ENCODE measurements around the gene GCHFR.
A peak's percentile ranks its signal among the peaks of the same experiment; 100 is the strongest.

The GCHFR gene

DNA sequence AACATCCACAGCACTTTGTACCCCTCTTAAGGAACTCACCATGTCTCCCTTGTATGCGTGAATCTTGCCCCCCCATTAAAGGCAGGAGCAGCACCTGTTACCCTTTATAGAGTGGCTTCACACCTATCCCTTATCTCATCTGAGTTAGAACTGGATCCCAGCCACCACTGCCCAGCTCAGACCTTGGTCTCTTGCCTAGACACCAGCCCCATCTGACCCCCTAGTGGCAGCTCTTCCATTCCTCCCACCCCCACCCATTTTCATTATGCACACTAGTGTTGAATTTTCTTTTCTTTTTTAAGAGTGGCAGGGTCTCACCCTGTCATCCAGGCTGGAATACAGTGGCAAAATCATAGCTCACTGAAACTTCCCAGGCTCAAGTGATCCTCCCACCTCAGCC, 39.8 kb downstream of the GCHFR start:
- Histone ChIP-seq H3K36me3 (ENCODE audit: insufficient read depth, low read depth, low read length) (no peaks in the 10 kb centered on the region), H3K9ac (ENCODE audit: low read depth, low read length) (no peak overlapping the region), H3K4me1 (ENCODE audit: insufficient read depth, low read length) (peaks cover 11% of the 10 kb centered on the region; the same call in 1 of the 2 replicates), H3K4me3 (ENCODE audit: low read length) (no peak overlapping the region), H3K27ac (ENCODE audit: low read length) (no peak overlapping the region), H3K9me3 (ENCODE audit: insufficient read depth, low read depth, low read length) (no peaks in the 10 kb centered on the region), H3K27me3 (ENCODE audit: insufficient read depth, low read length) (no peaks in the 10 kb centered on the region)

DNA sequence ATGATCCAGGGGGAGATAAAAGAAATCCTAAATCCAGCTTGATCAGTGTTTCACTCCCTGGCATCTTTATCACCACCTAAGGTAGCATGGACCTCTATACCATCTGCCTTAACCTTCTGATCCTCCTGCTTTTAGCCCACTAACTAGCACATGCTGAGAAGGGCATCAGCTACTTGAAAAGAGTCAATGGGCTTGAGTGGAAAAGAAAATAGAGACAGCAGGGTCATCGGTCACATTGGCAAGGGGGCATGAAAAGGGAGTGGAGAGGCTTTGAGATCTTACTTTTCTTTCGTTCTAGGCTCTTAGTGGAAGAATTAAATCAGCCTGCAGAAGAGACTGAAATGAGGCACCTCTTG, 42.8 kb downstream of the GCHFR start:
- Histone ChIP-seq H3K9ac (ENCODE audit: low read depth, low read length) (peak overlapping the region; percentile 85; the same call in 1 of the 2 replicates), H3K4me3 (ENCODE audit: low read length) (peak overlapping the region; percentile 87), H3K4me1 (ENCODE audit: insufficient read depth, low read length) (0 out of 2 replicates have a peak, but pooled peaks cover 3% of the 10 kb centered on the region), H3K27ac (ENCODE audit: low read length) (no peak overlapping the region), H3K9me3 (ENCODE audit: insufficient read depth, low read depth, low read length) (no peaks in the 10 kb centered on the region), H3K36me3 (ENCODE audit: insufficient read depth, low read depth, low read length) (0 out of 2 replicates have a peak, but pooled peaks cover 6% of the 10 kb centered on the region), H3K27me3 (ENCODE audit: insufficient read depth, low read length) (no peaks in the 10 kb centered on the region)

- H3K27ac ChIP-seq (ENCODE audit: low read length) = no peak within 1 kb of the TSS
- peak within 1 kb of the TSS; percentile 87 for H3K4me3 ChIP-seq (ENCODE audit: low read length)
- no peaks in the 10 kb centered on the region for H3K9me3 ChIP-seq (ENCODE audit: insufficient read depth, low read depth, low read length)
- H3K9ac ChIP-seq (ENCODE audit: low read depth, low read length) = peak within 1 kb of the TSS; percentile 85; the same call in 1 of the 2 replicates
- no peaks in the 10 kb centered on the region for H3K27me3 ChIP-seq (ENCODE audit: insufficient read depth, low read length)
- 0 out of 2 replicates have a peak, but pooled peaks cover 3% of the 10 kb centered on the region for H3K4me1 ChIP-seq (ENCODE audit: insufficient read depth, low read length)
- 0 out of 2 replicates have a peak, but pooled peaks cover 6% of the 10 kb centered on the region for H3K36me3 ChIP-seq (ENCODE audit: insufficient read depth, low read depth, low read length)
Observed at GRCh38 chr15:40807028-40807887, 43.4 kb downstream of the GCHFR start, which contains the start of the genes DNAJC17 and ZFYVE19. TSS of gene DNAJC17 (minus strand) at chr15:40807473. CDS start at chr15:40807446, 27 bp downstream. TSS of gene ZFYVE19 (plus strand) at chr15:40807089. CDS start at chr15:40807590, 501 bp downstream.

DNA sequence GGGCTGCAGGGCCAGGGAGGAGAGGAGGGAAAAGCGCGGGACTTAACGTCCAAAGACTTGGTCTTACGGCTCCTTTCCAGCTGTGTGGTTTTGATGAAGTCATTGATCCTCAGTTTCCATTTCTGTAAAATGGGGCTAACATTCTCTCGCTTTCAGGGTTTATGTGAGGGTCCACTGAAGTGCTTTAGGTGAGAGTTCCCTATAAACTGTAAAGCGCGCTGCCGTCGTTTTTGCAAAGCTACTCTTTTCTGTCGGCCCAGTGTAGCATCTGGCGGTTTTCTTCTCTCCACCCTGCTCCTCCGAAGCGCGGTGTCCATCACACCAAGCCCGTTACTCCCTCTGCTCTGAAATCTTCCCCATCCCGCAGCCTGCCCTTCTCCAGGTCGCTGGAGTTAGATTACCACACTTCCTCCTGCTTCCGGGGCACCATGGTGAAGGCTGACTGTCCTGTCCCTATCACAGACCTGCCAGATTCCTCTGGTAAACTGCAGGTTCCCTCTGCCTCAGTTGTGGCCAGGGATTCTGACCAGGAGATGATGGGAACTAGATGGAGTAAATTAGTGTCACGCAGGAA, 44.1 kb downstream of the GCHFR start:
- Histone ChIP-seq H3K36me3 (ENCODE audit: insufficient read depth, low read depth, low read length) (0 out of 2 replicates have a peak, but pooled peaks cover 6% of the 10 kb centered on the region), H3K9ac (ENCODE audit: low read depth, low read length) (peak overlapping the region; percentile 74; the same call in 1 of the 2 replicates), H3K4me3 (ENCODE audit: low read length) (peak overlapping the region; percentile 87), H3K27ac (ENCODE audit: low read length) (no peak overlapping the region), H3K9me3 (ENCODE audit: insufficient read depth, low read depth, low read length) (no peaks in the 10 kb centered on the region), H3K27me3 (ENCODE audit: insufficient read depth, low read length) (no peaks in the 10 kb centered on the region), H3K4me1 (ENCODE audit: insufficient read depth, low read length) (0 out of 2 replicates have a peak, but pooled peaks cover 3% of the 10 kb centered on the region)

GRCh38 chr15:40808861-40809450, 45.1 kb downstream of the GCHFR start:
- no peak overlapping the region for H3K27ac ChIP-seq (ENCODE audit: low read length)
- no peak overlapping the region for H3K4me3 ChIP-seq (ENCODE audit: low read length)
- H3K9ac ChIP-seq (ENCODE audit: low read depth, low read length) = no peak overlapping the region
- 0 out of 2 replicates have a peak, but pooled peaks cover 3% of the 10 kb centered on the region for H3K4me1 ChIP-seq (ENCODE audit: insufficient read depth, low read length)
- 0 out of 2 replicates have a peak, but pooled peaks cover 6% of the 10 kb centered on the region for H3K36me3 ChIP-seq (ENCODE audit: insufficient read depth, low read depth, low read length)
- H3K27me3 ChIP-seq (ENCODE audit: insufficient read depth, low read length) = no peaks in the 10 kb centered on the region
- no peaks in the 10 kb centered on the region for H3K9me3 ChIP-seq (ENCODE audit: insufficient read depth, low read depth, low read length)

GRCh38 chr15:40812721-40813425, 49.0 kb downstream of the GCHFR start:
- H3K9ac ChIP-seq (ENCODE audit: low read depth, low read length) = no peak overlapping the region
- no peaks in the 10 kb centered on the region for H3K27me3 ChIP-seq (ENCODE audit: insufficient read depth, low read length)
- H3K9me3 ChIP-seq (ENCODE audit: insufficient read depth, low read depth, low read length) = no peaks in the 10 kb centered on the region
- H3K27ac ChIP-seq (ENCODE audit: low read length) = no peak overlapping the region
- H3K4me3 ChIP-seq (ENCODE audit: low read length) = no peak overlapping the region
- peaks cover 10% of the 10 kb centered on the region; the same call in 1 of the 2 replicates for H3K36me3 ChIP-seq (ENCODE audit: insufficient read depth, low read depth, low read length)
- no peaks in the 10 kb centered on the region for H3K4me1 ChIP-seq (ENCODE audit: insufficient read depth, low read length)

DNA sequence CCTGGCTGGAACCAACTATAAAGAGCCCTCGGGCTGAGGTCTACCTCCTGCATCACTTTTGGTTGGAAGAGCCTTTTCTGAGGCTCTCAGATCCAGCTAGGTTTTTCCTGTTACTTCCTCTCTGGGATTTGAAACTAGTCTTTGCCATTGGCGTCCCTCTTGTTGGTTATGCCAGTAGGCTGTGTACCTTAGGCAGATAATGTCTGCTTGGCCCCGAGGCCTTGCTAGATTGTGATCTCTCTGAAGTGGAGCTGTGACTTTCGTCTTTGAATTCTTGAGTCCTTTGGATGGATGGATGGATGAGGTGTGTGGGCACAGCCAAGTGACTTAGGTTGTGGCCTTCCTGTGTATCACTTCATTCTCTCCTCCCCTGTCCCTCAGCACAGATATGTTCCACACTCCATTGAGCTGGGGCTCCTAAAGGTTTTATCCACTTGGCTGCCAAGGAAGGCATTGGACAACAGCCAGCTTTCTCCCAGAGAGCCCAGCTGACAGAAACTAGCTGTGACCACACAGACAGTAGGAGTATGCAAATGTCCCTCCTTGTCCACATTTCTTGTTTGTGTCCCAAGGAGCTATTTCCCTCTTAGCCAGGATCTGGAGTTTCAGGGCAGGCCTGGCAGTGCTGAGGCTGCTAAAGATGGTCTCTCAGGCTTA, 51.3 kb downstream of the GCHFR start:
- Histone ChIP-seq H3K27ac (ENCODE audit: low read length) (no peak overlapping the region), H3K27me3 (ENCODE audit: insufficient read depth, low read length) (no peaks in the 10 kb centered on the region), H3K4me1 (ENCODE audit: insufficient read depth, low read length) (no peaks in the 10 kb centered on the region), H3K9ac (ENCODE audit: low read depth, low read length) (no peak overlapping the region), H3K4me3 (ENCODE audit: low read length) (no peak overlapping the region), H3K36me3 (ENCODE audit: insufficient read depth, low read depth, low read length) (peaks cover 10% of the 10 kb centered on the region; the same call in 1 of the 2 replicates), H3K9me3 (ENCODE audit: insufficient read depth, low read depth, low read length) (no peaks in the 10 kb centered on the region)

Measured in iPS-20b (cell line).